ENCODE results near the gene RANBP3L. TPM values are rescaled to one million over a fixed set of nuclear protein-coding genes. Genes with fewer than 3 reads are reported as not detected.

RANBP3L gene
- total and polyA plus RNA-seq, 2 experiments from 2014 or later, result not detected

DNA sequence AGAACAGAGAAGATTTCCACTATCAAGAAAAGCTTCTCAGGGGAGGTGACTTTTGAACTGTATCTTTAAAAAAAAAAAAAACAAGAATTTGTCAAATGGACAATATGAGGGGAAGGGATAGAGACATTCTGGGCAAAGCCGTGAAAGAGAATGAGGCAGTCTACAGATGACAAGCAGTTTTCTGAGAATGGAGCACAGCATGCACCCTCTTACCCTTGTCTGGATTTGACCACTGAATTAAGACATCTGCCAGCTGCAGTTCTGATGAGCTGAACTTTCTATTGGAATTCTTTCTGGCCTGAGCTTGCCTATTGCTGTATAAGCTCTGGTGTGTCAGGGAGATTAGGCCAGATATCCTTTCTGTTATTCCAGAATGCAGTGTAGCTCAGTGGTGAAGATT lies 10.3 kb upstream of the RANBP3L start:
- Histone ChIP-seq H3K27ac (ENCODE audit: low read depth) (no peak overlapping the region), H3K9me2 (ENCODE audit: insufficient read depth) (no peaks in the 10 kb centered on the region), H4K20me1 (replicated peaks; ENCODE audit: insufficient read depth) (no peaks in the 10 kb centered on the region), H3F3A (replicated peaks; ENCODE audit: low read depth) (no peaks in the 10 kb centered on the region), H3K36me3 (ENCODE audit: insufficient read depth) (no peaks in the 10 kb centered on the region), H3K4me2 (no peak overlapping the region), H2AFZ (no peak overlapping the region), H3K4me1 (ENCODE audit: insufficient read depth) (no peaks in the 10 kb centered on the region), H3K27me3 (ENCODE audit: insufficient read depth) (no peaks in the 10 kb centered on the region), H3K79me2 (replicated peaks; ENCODE audit: insufficient read depth) (no peaks in the 10 kb centered on the region), H3K4me3 (no peak overlapping the region)
- DNase-seq (ENCODE audit: low spot score) (no peak), ATAC-seq (no peak)
- Mint-ChIP-seq H3K9me3 (peaks cover 3% of the 10 kb centered on the region; the same call in 1 of the 3 replicates), H3K27me3 (ENCODE audit: insufficient read depth, low read depth, poor library complexity) (no peaks in the 10 kb centered on the region), H3K4me1 (no peaks in the 10 kb centered on the region), H3K27ac (no peak overlapping the region), H3K4me3 (no peak overlapping the region), H3K36me3 (ENCODE audit: low read depth) (no peaks in the 10 kb centered on the region)
- no peak for TF ChIP-seq EZH2phosphoT487 (IDR thresholded peaks at IDR 0.05; ENCODE audit: unreplicated experiment)
- TF ChIP-seq EZH2 (IDR thresholded peaks at IDR 0.05; ENCODE audit: low read depth, unreplicated experiment), result no peak
- TF ChIP-seq, protein P1, sequence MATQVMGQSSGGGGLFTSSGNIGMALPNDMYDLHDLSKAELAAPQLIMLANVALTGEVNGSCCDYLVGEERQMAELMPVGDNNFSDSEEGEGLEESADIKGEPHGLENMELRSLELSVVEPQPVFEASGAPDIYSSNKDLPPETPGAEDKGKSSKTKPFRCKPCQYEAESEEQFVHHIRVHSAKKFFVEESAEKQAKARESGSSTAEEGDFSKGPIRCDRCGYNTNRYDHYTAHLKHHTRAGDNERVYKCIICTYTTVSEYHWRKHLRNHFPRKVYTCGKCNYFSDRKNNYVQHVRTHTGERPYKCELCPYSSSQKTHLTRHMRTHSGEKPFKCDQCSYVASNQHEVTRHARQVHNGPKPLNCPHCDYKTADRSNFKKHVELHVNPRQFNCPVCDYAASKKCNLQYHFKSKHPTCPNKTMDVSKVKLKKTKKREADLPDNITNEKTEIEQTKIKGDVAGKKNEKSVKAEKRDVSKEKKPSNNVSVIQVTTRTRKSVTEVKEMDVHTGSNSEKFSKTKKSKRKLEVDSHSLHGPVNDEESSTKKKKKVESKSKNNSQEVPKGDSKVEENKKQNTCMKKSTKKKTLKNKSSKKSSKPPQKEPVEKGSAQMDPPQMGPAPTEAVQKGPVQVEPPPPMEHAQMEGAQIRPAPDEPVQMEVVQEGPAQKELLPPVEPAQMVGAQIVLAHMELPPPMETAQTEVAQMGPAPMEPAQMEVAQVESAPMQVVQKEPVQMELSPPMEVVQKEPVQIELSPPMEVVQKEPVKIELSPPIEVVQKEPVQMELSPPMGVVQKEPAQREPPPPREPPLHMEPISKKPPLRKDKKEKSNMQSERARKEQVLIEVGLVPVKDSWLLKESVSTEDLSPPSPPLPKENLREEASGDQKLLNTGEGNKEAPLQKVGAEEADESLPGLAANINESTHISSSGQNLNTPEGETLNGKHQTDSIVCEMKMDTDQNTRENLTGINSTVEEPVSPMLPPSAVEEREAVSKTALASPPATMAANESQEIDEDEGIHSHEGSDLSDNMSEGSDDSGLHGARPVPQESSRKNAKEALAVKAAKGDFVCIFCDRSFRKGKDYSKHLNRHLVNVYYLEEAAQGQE (IDR thresholded peaks at IDR 0.05; ENCODE audit: unreplicated experiment), result no peak
- no peak for TF ChIP-seq ZNF114 (CRISPR knock-in tag; IDR thresholded peaks at IDR 0.05)
- no peak for TF ChIP-seq ZNF331 (CRISPR knock-in tag; IDR thresholded peaks at IDR 0.05; ENCODE audit: low read depth)
- TF ChIP-seq JUNB (IDR thresholded peaks at IDR 0.05; ENCODE audit: unreplicated experiment), result no peak
- TF ChIP-seq, protein P2, sequence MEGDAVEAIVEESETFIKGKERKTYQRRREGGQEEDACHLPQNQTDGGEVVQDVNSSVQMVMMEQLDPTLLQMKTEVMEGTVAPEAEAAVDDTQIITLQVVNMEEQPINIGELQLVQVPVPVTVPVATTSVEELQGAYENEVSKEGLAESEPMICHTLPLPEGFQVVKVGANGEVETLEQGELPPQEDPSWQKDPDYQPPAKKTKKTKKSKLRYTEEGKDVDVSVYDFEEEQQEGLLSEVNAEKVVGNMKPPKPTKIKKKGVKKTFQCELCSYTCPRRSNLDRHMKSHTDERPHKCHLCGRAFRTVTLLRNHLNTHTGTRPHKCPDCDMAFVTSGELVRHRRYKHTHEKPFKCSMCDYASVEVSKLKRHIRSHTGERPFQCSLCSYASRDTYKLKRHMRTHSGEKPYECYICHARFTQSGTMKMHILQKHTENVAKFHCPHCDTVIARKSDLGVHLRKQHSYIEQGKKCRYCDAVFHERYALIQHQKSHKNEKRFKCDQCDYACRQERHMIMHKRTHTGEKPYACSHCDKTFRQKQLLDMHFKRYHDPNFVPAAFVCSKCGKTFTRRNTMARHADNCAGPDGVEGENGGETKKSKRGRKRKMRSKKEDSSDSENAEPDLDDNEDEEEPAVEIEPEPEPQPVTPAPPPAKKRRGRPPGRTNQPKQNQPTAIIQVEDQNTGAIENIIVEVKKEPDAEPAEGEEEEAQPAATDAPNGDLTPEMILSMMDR (conservative IDR thresholded peaks at IDR 0.05; ENCODE audit: low read depth in 2 of 2), result no peak
- TF ChIP-seq, protein P3, sequence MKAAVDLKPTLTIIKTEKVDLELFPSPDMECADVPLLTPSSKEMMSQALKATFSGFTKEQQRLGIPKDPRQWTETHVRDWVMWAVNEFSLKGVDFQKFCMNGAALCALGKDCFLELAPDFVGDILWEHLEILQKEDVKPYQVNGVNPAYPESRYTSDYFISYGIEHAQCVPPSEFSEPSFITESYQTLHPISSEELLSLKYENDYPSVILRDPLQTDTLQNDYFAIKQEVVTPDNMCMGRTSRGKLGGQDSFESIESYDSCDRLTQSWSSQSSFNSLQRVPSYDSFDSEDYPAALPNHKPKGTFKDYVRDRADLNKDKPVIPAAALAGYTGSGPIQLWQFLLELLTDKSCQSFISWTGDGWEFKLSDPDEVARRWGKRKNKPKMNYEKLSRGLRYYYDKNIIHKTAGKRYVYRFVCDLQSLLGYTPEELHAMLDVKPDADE (IDR thresholded peaks at IDR 0.05), result no peak
- TF ChIP-seq NANOG (IDR thresholded peaks at IDR 0.05; ENCODE audit: borderline replicate concordance), result no peak

DNA sequence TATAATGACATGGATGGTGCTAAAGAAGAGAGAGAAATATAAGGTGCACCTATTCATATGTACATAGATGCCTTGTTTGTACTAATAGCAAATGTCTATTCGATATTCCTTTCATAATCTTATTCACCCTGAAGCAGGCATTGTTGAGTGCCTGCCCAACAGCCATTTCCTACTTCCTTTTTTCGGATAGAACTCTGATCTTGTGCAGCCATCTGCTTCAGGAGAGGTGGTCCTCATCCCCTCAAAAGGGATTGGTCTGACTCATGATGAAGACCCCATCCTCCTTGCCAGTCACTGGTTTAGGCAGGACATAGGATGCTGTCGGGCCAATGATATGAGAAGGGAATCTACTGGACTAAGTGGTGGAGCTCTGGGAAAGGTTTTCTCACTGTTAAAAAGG lies 8.4 kb upstream of the RANBP3L start:
- no peaks in the 10 kb centered on the region for H3K27me3 ChIP-seq (ENCODE audit: insufficient read depth)
- Mint-ChIP-seq H3K36me3 (ENCODE audit: low read depth) (no peaks in the 10 kb centered on the region), H3K27me3 (ENCODE audit: insufficient read depth, low read depth, poor library complexity) (no peaks in the 10 kb centered on the region), H3K9me3 (peaks cover 3% of the 10 kb centered on the region; the same call in 1 of the 3 replicates), H3K4me3 (no peak overlapping the region), H3K4me1 (no peaks in the 10 kb centered on the region; the same call in 2 of the 3 replicates), H3K27ac (no peak overlapping the region)
- H3K79me2 ChIP-seq (replicated peaks; ENCODE audit: insufficient read depth), result no peaks in the 10 kb centered on the region
- TF ChIP-seq CREB1 (CRISPR knock-in tag; IDR thresholded peaks at IDR 0.05; ENCODE audit: low read depth) (no peak), ZNF331 (CRISPR knock-in tag; IDR thresholded peaks at IDR 0.05; ENCODE audit: low read depth) (no peak)
- no peaks in the 10 kb centered on the region for H3F3A ChIP-seq (replicated peaks; ENCODE audit: low read depth)
- ATAC-seq (no peak), DNase-seq (ENCODE audit: low spot score) (no peak)
- H3K36me3 ChIP-seq (ENCODE audit: insufficient read depth), result no peaks in the 10 kb centered on the region
- no peak overlapping the region for H2AFZ ChIP-seq
- no peaks in the 10 kb centered on the region for H3K9me2 ChIP-seq (ENCODE audit: insufficient read depth)
- H3K4me1 ChIP-seq (ENCODE audit: insufficient read depth), result no peaks in the 10 kb centered on the region
- no peak overlapping the region for H3K4me2 ChIP-seq
- no peaks in the 10 kb centered on the region for H4K20me1 ChIP-seq (replicated peaks; ENCODE audit: insufficient read depth)
- H3K27ac ChIP-seq (ENCODE audit: low read depth), result no peak overlapping the region
- H3K4me3 ChIP-seq, result no peak overlapping the region

Data from GM23338 (cell line).